Breast epithelium (tissue), 3 donors: ENCODE data around the gene HOXB2.

Experiments
- CTCF ChIP-seq, 3 donors: fragments of 450-650 bp; IDR thresholded peaks; one replicate each; pipeline ENCODE4 v1.5.1; 2016 to 2017; ENCODE audit warnings: antibody characterized with exemption in 3 of 3, mild to moderate bottlenecking in 3 of 3, moderate library complexity in 3 of 3
- POLR2A ChIP-seq: fragments of 450-650 bp; IDR thresholded peaks from one replicate; pipeline ENCODE4 v1.6.1; 2016; ENCODE audit warnings: antibody characterized with exemption, mild to moderate bottlenecking, moderate library complexity
- POLR2AphosphoS5 ChIP-seq, 3 donors: sonication (generic); formaldehyde crosslinking; IDR thresholded peaks; one replicate each; pipeline ENCODE4 v1.6.1; 2017; ENCODE audit warnings: antibody characterized with exemption in 3 of 3

GRCh38 chr17:48556229-48556575 is 11.3 kb upstream of the HOXB2 start:
- TF ChIP-seq CTCF (IDR thresholded peaks at IDR 0.05) (no peak), POLR2AphosphoS5 (IDR thresholded peaks at IDR 0.05) (no peak), POLR2A (no peak)
